Cardiac muscle cell (in vitro differentiated cells and primary cell): ENCODE data around the gene ZNF827. TPM values are rescaled to one million over a fixed set of nuclear protein-coding genes. Genes with fewer than 3 reads are reported as not detected.
A peak's percentile ranks its signal among the peaks of the same experiment; 100 is the strongest.

Experiments
- DNase-seq, 2 donors: peaks; one replicate each; pipeline versions ENCODE4 v3.0.0 to v3.0.0-alpha.2; 2010 to 2017; ENCODE audit warnings: low read depth in 1 of 2, low spot score in 1 of 2
- H3K27ac ChIP-seq: fragments of 200-600 bp; sonication (generic); 2 replicates; pipeline ENCODE4 v1.5.1; 2016
- H3K27me3 ChIP-seq: fragments of 200-600 bp; sonication (generic); 2 replicates; pipeline ENCODE4 v1.6.0; 2016; ENCODE audit warnings: control low read depth
- H3K36me3 ChIP-seq: fragments of 200-600 bp; sonication (generic); 2 replicates; pipeline ENCODE4 v1.5.1; 2016; ENCODE audit warnings: control low read depth
- H3K4me1 ChIP-seq: fragments of 200-600 bp; sonication (generic); 2 replicates; pipeline ENCODE4 v1.8.1; 2017; ENCODE audit warnings: low read depth, mild to moderate bottlenecking, mixed run types
- H3K4me3 ChIP-seq: fragments of 200-600 bp; sonication (generic); 2 replicates; pipeline ENCODE4 v1.5.1; 2016; ENCODE audit warnings: mild to moderate bottlenecking
- H3K9me3 ChIP-seq: fragments of 200-600 bp; sonication (generic); 2 replicates; pipeline ENCODE4 v1.5.1; 2017; ENCODE audit warnings: low read depth, mild to moderate bottlenecking, control low read depth
- polyA plus RNA-seq: library from polyadenylated mRNA; unstranded; fragments of >200 nt; fragmentation: Nextera tagmentation; extraction: Ambion mirVana; gene quantifications from 2 replicates; pipeline ENCODE4 v1.2.1, GENCODE V29; 2016
- total RNA-seq: library from RNA; depleted of rRNA; stranded (reverse); fragments of >200 nt; gene quantifications from 2 replicates; pipeline ENCODE4 v1.2.3, GENCODE V29; 2016
- TF ChIP-seq, protein P1 (sequence below): IDR thresholded peaks from 2 replicates; pipeline ENCODE4 v1.5.1; 2012; ENCODE audit warnings: low read depth, mild to moderate bottlenecking, low read length

ZNF827 gene
- total and polyA plus RNA-seq, 2 experiments from 2014 or later: 13.2 to 37.3 TPM

DNA sequence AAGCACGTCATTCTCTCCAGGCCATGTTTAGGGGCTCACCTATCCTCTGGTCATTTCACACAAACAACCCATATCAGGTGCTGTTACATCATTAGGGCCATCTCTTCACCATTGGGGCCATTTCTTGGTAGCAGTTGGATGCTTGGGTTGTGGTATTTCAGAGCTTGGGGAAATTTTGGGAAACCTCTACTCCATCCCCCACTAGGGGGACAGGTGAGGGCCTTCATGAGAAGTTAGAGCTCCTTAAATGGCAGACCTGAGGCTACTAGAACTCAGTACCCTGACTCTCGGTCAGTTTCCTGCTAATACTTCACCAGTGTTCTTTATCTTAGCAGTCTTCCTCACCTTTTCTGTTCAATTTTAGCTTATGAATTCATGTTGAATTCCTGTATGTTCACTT is 50.2 kb downstream of the ZNF827 start:
- Histone ChIP-seq H3K27ac (peak overlapping the region; percentile 34), H3K4me1 (peaks cover 48% of the 10 kb centered on the region), H3K36me3 (peaks cover 10% of the 10 kb centered on the region), H3K4me3 (no peak overlapping the region), H3K9me3 (no peaks in the 10 kb centered on the region), H3K27me3 (no peaks in the 10 kb centered on the region)
- no peak for DNase-seq
- TF ChIP-seq, protein P1, sequence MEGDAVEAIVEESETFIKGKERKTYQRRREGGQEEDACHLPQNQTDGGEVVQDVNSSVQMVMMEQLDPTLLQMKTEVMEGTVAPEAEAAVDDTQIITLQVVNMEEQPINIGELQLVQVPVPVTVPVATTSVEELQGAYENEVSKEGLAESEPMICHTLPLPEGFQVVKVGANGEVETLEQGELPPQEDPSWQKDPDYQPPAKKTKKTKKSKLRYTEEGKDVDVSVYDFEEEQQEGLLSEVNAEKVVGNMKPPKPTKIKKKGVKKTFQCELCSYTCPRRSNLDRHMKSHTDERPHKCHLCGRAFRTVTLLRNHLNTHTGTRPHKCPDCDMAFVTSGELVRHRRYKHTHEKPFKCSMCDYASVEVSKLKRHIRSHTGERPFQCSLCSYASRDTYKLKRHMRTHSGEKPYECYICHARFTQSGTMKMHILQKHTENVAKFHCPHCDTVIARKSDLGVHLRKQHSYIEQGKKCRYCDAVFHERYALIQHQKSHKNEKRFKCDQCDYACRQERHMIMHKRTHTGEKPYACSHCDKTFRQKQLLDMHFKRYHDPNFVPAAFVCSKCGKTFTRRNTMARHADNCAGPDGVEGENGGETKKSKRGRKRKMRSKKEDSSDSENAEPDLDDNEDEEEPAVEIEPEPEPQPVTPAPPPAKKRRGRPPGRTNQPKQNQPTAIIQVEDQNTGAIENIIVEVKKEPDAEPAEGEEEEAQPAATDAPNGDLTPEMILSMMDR: no peak

DNA sequence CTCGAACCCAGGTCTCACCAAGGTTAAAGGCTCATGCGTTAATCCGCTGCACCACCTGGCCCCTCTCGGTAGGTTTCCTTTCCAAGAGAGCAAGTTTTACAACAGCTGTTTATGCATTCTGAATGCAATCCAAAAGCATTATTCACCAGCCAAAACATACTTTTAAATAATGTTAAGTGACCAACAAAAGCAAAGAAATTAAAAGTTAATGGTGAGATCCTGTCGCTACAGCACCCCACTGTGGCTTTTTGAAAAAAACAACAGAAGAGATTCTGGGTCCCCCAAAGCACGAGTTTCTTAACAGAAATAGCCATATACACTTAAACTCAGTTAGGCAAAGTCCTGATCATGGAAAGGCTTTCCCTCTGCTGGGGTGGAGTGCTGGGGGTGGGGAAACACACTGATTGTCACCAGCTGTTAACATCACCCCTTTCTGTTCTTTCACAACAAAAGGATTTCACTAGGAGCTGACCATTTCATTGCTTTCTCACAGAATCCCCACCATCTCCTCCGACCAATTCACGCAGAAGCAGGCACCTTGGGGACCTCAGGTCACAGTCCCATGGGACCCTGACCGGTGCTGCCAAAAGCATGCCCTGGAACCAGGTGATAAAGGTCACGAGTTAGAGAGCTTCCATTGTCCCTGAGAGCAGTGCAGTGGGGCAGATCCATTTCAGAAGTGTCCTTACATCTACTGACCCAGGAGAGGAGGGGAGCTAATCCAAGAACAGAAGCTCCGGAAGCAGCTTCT is 51.2 kb downstream of the ZNF827 start:
- peak in 1 of 2 donors; percentile 74 for DNase-seq
- Histone ChIP-seq H3K4me3 (no peak overlapping the region), H3K27ac (peak overlapping the region; percentile 34), H3K4me1 (peaks cover 47% of the 10 kb centered on the region), H3K27me3 (no peaks in the 10 kb centered on the region), H3K36me3 (peaks cover 10% of the 10 kb centered on the region), H3K9me3 (no peaks in the 10 kb centered on the region)
- TF ChIP-seq, protein P1: peak; percentile 16

DNA sequence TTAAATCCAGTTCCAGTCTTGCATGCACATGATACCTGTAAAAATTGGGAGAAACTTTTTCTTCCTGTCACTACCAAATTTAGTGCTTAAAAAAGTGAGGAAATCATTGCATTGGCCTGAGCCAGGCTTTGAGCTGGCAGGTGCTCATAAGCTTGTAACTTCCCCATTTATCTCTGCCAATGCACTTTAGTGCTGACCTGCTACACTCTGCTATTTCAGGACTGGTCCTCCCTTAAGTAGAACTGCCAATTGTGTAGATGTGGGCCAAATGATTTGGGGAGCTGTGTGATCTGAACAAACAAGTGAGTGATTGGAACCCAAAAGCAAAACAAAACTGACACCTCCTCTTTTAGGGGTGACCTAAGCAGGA is 51.8 kb downstream of the ZNF827 start:
- Histone ChIP-seq H3K27ac (peak overlapping the region; percentile 34), H3K36me3 (peaks cover 10% of the 10 kb centered on the region), H3K4me1 (peaks cover 47% of the 10 kb centered on the region), H3K4me3 (no peak overlapping the region), H3K9me3 (no peaks in the 10 kb centered on the region), H3K27me3 (no peaks in the 10 kb centered on the region)
- TF ChIP-seq, protein P1: no peak
- DNase-seq: peak in 1 of 2 donors; percentile 25

DNA sequence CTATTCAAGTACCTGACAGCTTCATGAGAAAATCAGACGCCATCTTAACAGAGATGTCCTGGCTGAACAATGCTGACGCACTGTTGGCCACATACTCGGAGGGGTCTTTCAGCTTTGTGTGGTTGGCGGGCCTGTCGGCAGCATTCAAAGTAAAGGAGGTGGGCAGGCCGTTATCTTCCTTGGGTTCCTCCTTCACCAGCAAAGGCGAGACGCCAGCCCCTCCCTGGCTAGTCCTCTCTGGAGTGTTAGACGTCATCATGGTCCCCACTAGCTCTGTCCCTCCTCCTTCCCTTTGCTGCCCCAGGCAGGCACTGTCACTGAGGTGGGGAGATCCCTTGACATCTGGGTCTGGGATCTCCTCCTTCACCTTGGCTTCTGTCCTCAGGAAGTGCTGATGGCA is 53.0 kb downstream of the ZNF827 start:
- H3K36me3 ChIP-seq: peaks cover 2% of the 10 kb centered on the region
- peaks cover 35% of the 10 kb centered on the region for H3K4me1 ChIP-seq
- no peaks in the 10 kb centered on the region for H3K9me3 ChIP-seq
- no peak overlapping the region for H3K4me3 ChIP-seq
- TF ChIP-seq, protein P1: no peak
- no peaks in the 10 kb centered on the region for H3K27me3 ChIP-seq
- no peak for DNase-seq
- no peak overlapping the region for H3K27ac ChIP-seq

DNA sequence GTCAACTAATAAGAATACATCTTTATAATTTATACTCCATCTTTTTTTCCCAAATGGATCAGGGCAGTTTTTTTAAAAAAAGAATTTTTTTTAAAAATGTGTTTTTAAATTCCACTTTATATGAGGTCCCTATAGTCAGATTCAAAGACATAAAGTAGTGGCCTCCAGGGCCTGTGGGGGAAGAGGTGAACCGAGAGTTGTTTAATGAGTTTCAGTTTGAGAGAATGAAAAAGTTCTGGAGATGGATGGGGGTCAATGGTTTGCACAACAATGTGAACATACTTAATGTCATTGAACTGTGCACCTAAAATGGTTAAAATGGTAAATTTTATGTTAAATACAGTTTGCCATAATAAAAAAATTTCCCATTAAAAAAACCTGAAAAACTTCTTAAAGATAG is 53.8 kb downstream of the ZNF827 start:
- Histone ChIP-seq H3K4me3 (no peak overlapping the region), H3K4me1 (peaks cover 26% of the 10 kb centered on the region), H3K36me3 (no peaks in the 10 kb centered on the region), H3K27ac (no peak overlapping the region), H3K9me3 (no peaks in the 10 kb centered on the region), H3K27me3 (no peaks in the 10 kb centered on the region)
- no peak for DNase-seq
- TF ChIP-seq, protein P1: no peak
